HG03097 (cell line): ENCODE results near the gene HBS1L.

Experiments
- ATAC-seq: cut with Tn5 transposase; IDR thresholded peaks from one replicate; pipeline ENCODE4 v1.9.1; 2021; ENCODE audit not compliant: unreplicated experiment, low FRiP score

Gene HBS1L

GRCh38 chr6:135002974-135003703 is 51.5 kb downstream of the HBS1L start:
- ATAC-seq: peak; percentile 92

GRCh38 chr6:135002229-135002844 is 52.3 kb downstream of the HBS1L start:
- ATAC-seq: no peak

GRCh38 chr6:134999107-134999506 is 55.5 kb downstream of the HBS1L start:
- no peak for ATAC-seq

- no peak for ATAC-seq
Measured at GRCh38 chr6:134997133-134997995, 57.3 kb downstream of the HBS1L start.

- ATAC-seq: no peak
Measured at GRCh38 chr6:134995536-134995935, 59.1 kb downstream of the HBS1L start.

GRCh38 chr6:134994431-134994830 is 60.2 kb downstream of the HBS1L start:
- no peak for ATAC-seq

- ATAC-seq: no peak
Measured at GRCh38 chr6:134992155-134992554, 62.5 kb downstream of the HBS1L start.

- ATAC-seq: no peak
Measured at GRCh38 chr6:134990262-134990661, 64.4 kb downstream of the HBS1L start.

GRCh38 chr6:134984821-134985220 is 69.8 kb downstream of the HBS1L start:
- ATAC-seq: no peak

- ATAC-seq: no peak
Measured at GRCh38 chr6:134983823-134984222, 70.8 kb downstream of the HBS1L start.

GRCh38 chr6:134982161-134982560 is 72.5 kb downstream of the HBS1L start:
- ATAC-seq: no peak

- ATAC-seq: no peak
Measured at GRCh38 chr6:134980846-134981245, 73.8 kb downstream of the HBS1L start.

- ATAC-seq: no peak
Measured at GRCh38 chr6:134979142-134979541, 75.5 kb downstream of the HBS1L start.

- no peak for ATAC-seq
Measured at GRCh38 chr6:134974370-134974769, 80.3 kb downstream of the HBS1L start.

GRCh38 chr6:134967711-134968110 is 86.9 kb downstream of the HBS1L start:
- no peak for ATAC-seq

GRCh38 chr6:134964451-134965203 is 90.0 kb downstream of the HBS1L start:
- no peak for ATAC-seq

- ATAC-seq: no peak
Measured at GRCh38 chr6:134962421-134962820, 92.2 kb downstream of the HBS1L start.

GRCh38 chr6:134961366-134961765 is 93.3 kb downstream of the HBS1L start:
- no peak for ATAC-seq

GRCh38 chr6:134959603-134960002 is 95.0 kb downstream of the HBS1L start:
- ATAC-seq: no peak

GRCh38 chr6:134956676-134957075 is 97.9 kb downstream of the HBS1L start:
- ATAC-seq: no peak

- ATAC-seq: no peak
Measured at GRCh38 chr6:134956032-134956431, 98.6 kb downstream of the HBS1L start.
